GM12878 (cell line): ENCODE results near the gene VAC14. TPM values are rescaled to one million over a fixed set of nuclear protein-coding genes. Genes with fewer than 3 reads are reported as not detected.

ENCODE experiments used
- ATAC-seq: fragments of 200-7000 bp; cut with Tn5 transposase; 3 replicates; pipeline ENCODE4 v1.9.1; 2020; ENCODE audit warnings: mild to moderate bottlenecking, moderate library complexity
- BruUV-seq: library from RNA; stranded (reverse); fragments of 400-500 nt; replicated peaks from 2 replicates; lab custom pipeline; 2021; lab: Mats Ljungman, UMichigan
- CTCF ChIA-PET: fragments of 300-600 bp; sonication (Branson Sonifier 250); formaldehyde crosslinking; extraction: SDS; loops from one replicate; lab custom pipeline; 2021; ENCODE audit warnings: inconsistent platforms; lab: Yijun Ruan, JAX
- POLR2A ChIA-PET: fragments of 350-600 bp; formaldehyde crosslinking; extraction: SDS; loops from one replicate; lab custom pipeline; 2021; ENCODE audit warnings: inconsistent platforms; lab: Charles Lee
- RAD21 ChIA-PET: fragments of 300-600 bp; sonication (Branson Sonifier 250); formaldehyde crosslinking; loops from one replicate; lab custom pipeline; 2023; ENCODE audit warnings: antibody characterized with exemption; ENCODE audit not compliant: unreplicated experiment; lab: Charles Lee
- SMC1A ChIA-PET: fragments of 300-600 bp; sonication (Branson Sonifier 250); formaldehyde crosslinking; loops from one replicate; lab custom pipeline; 2023; ENCODE audit not compliant: unreplicated experiment, uncharacterized antibody; lab: Charles Lee
- DNase-seq: peaks from one replicate; pipeline ENCODE4 v3.0.0-alpha.2; 2011; ENCODE audit warnings: low read depth, low spot score
- FAIRE-seq: peaks from 3 replicates; lab custom pipeline; 2011; peaks lifted over from hg19 to GRCh38; lab: Jason Lieb, UNC
- H2AFZ ChIP-seq: 2 replicates; pipeline ENCODE4 v1.6.0; 2011; ENCODE audit warnings: low read depth, low read length, control low read depth; ENCODE audit not compliant: control insufficient read depth
- H3K27ac ChIP-seq: 2 replicates; pipeline ENCODE4 v1.5.1; 2011; ENCODE audit warnings: control low read depth; ENCODE audit not compliant: control insufficient read depth, insufficient read depth
- H3K27me3 ChIP-seq, 2 experiments: replicated peaks in 1 of 2; 2 replicates each; pipeline versions ENCODE4 v1.6.0 to v1.6.1; 2011; ENCODE audit warnings: low read length in 1 of 2; ENCODE audit not compliant: control insufficient read depth in 2 of 2, insufficient read depth in 2 of 2
- H3K36me3 ChIP-seq, 2 experiments: 2 replicates each; pipeline ENCODE4 v1.5.1; 2011; ENCODE audit warnings: low read length in 1 of 2; ENCODE audit not compliant: control insufficient read depth in 2 of 2, insufficient read depth in 2 of 2
- H3K4me1 ChIP-seq: 2 replicates; pipeline ENCODE4 v1.6.1; 2011; ENCODE audit warnings: mild to moderate bottlenecking, low read length, moderate library complexity, mixed read lengths; ENCODE audit not compliant: control insufficient read depth, insufficient read depth
- H3K4me2 ChIP-seq: 2 replicates; pipeline ENCODE4 v1.6.0; 2011; ENCODE audit warnings: control low read depth; ENCODE audit not compliant: control insufficient read depth, insufficient read depth
- H3K4me3 ChIP-seq: fragments of 200-600 bp; sonication (generic); 2 replicates; pipeline ENCODE4 v1.5.1; 2016
- H3K79me2 ChIP-seq: 2 replicates; pipeline ENCODE4 v1.6.0; 2011; ENCODE audit warnings: low read length; ENCODE audit not compliant: control insufficient read depth, insufficient read depth
- H3K9ac ChIP-seq: 2 replicates; pipeline ENCODE4 v1.8.0; 2011; ENCODE audit warnings: low read length, control low read depth, mixed read lengths; ENCODE audit not compliant: control insufficient read depth, insufficient read depth
- H3K9me3 ChIP-seq: replicated peaks from 3 replicates; pipeline ENCODE4 v1.5.1; 2011; ENCODE audit warnings: mild to moderate bottlenecking, low read length; ENCODE audit not compliant: control insufficient read depth, insufficient read depth
- H4K20me1 ChIP-seq: 2 replicates; pipeline ENCODE4 v1.6.0; 2011; ENCODE audit not compliant: control insufficient read depth, insufficient read depth
- ELK1 ChIP-seq: IDR thresholded peaks from 2 replicates; pipeline ENCODE4 v1.6.1; 2012; ENCODE audit warnings: low read depth, low read length, improper control_type of control experiment
- HCFC1 ChIP-seq: fragments of 150-350 bp; IDR thresholded peaks from 2 replicates; pipeline ENCODE4 v1.6.1; 2014; ENCODE audit warnings: low read length
- NFXL1 ChIP-seq: fragments of 450-650 bp; IDR thresholded peaks from 2 replicates; pipeline ENCODE4 v1.6.1; 2017; ENCODE audit warnings: antibody characterized with exemption, mild to moderate bottlenecking, borderline replicate concordance
- PAX5 ChIP-seq: IDR thresholded peaks from 2 replicates; pipeline ENCODE4 v1.6.1; 2011; ENCODE audit warnings: low read depth, low read length, borderline replicate concordance
- PBX3 ChIP-seq: IDR thresholded peaks from 2 replicates; pipeline ENCODE4 v1.6.1; 2011; ENCODE audit warnings: mild to moderate bottlenecking, low read depth, low read length, moderate library complexity; ENCODE audit not compliant: insufficient replicate concordance
- SIN3A ChIP-seq: IDR thresholded peaks from 2 replicates; pipeline ENCODE4 v1.6.1; 2012; ENCODE audit warnings: low read depth, low read length, improper control_type of control experiment
- ZNF207 ChIP-seq: fragments of 450-650 bp; IDR thresholded peaks from 2 replicates; pipeline ENCODE4 v1.6.1; 2014; ENCODE audit warnings: antibody characterized with exemption, mild to moderate bottlenecking, borderline replicate concordance
- WGBS: methylation state at CpG from one replicate; pipeline ENCODE4 v1.1.6; 2016; ENCODE audit warnings: low lambda C conversion rate; ENCODE audit not compliant: insufficient replicate concordance, insufficient coverage; ENCODE audit errors: missing lambda C conversion rate; 5-methylcytosine and 5-hydroxymethylcytosine counted together
- in situ Hi-C: fragments of 300-500 bp; cut with MboI; formaldehyde crosslinking; loops from 9 replicates; pipeline ENCODE4 v1.14.3; 2018; ENCODE audit warnings: mixed read lengths
- intact Hi-C: fragments of 100-400 bp; cut with micrococcal nuclease; formaldehyde crosslinking; loops from one replicate; pipeline ENCODE4 v1.14.2; 2022; ENCODE audit not compliant: unreplicated experiment
- polyA plus RNA-seq, 11 experiments: library from polyadenylated mRNA; depleted of rRNA in 4 of 11; unstranded in 6 of 11; stranded (reverse) in 5 of 11; fragments of >200 nt; fragmentation: Nextera tagmentation in 4 of 11; fragmentation: Illumina TruSeq in 1 of 11; extraction: Ambion mirVana in 4 of 11; extraction: Trizol in 1 of 11; gene quantifications; 1 replicate in 1 of 11; 2 replicates in 10 of 11; pipeline versions ENCODE4 v1.2.1 to v1.2.3, GENCODE V29; 2011 to 2016; ENCODE audit warnings: inconsistent platforms in 2 of 11, missing spikeins in 2 of 11, low read depth in 1 of 11
- total RNA-seq, 4 experiments: library from RNA; depleted of rRNA in 3 of 4; stranded (reverse); fragments of >200 nt in 3 of 4; fragmentation: Illumina TruSeq in 1 of 4; extraction: Trizol in 1 of 4; gene quantifications; 2 replicates each; pipeline versions ENCODE4 v1.2.1 to v1.2.3, GENCODE V29; 2013 to 2021
- TF ChIP-seq, protein P1 (sequence below): fragments of 450-650 bp; IDR thresholded peaks from 2 replicates; pipeline ENCODE4 v1.6.1; 2017; ENCODE audit warnings: mild to moderate bottlenecking, moderate library complexity

The VAC14 gene
- total and polyA plus RNA-seq, 10 of the 15 experiments (the other 5 are each of a cell fraction or from before 2014, with no cell fraction given): 1.3 to 45.5 (median 25.5) TPM

DNA sequence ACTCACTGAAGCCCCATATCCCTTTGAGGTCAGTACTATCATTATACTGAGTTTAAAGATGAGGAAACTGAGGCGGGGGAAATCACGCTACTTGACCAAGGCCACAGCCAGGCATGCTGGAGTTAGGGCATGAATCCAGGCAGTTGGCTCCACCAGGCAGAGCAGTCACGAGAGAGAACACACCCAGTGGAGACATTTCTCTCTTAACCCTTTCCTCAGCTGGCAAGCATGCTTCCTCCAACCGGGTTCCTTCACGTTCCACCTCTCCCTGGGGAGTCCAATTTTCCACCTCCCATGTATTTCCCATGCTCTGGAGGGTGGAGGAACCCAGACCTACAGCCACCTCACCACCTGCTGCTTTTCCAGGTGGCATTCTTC is 32.8 kb downstream of the VAC14 start:
- ATAC-seq (no peak), FAIRE-seq (no peak), DNase-seq (no peak)
- H2AFZ ChIP-seq: no peak overlapping the region
- peaks cover 9 to 12% of the 10 kb centered on the region in 2 experiments; a peak in 3 of 4 replicates for H3K36me3 ChIP-seq
- H4K20me1 ChIP-seq: no peaks in the 10 kb centered on the region
- no peaks in the 10 kb centered on the region for H3K9me3 ChIP-seq
- H3K4me1 ChIP-seq: no peaks in the 10 kb centered on the region
- no peak overlapping the region for H3K27ac ChIP-seq
- TF ChIP-seq ZNF207: no peak
- no peak for TF ChIP-seq SIN3A
- TF ChIP-seq PAX5: no peak
- TF ChIP-seq HCFC1: no peak
- TF ChIP-seq PBX3: no peak
- TF ChIP-seq NFXL1: no peak
- TF ChIP-seq ELK1: no peak
- TF ChIP-seq, protein P1, sequence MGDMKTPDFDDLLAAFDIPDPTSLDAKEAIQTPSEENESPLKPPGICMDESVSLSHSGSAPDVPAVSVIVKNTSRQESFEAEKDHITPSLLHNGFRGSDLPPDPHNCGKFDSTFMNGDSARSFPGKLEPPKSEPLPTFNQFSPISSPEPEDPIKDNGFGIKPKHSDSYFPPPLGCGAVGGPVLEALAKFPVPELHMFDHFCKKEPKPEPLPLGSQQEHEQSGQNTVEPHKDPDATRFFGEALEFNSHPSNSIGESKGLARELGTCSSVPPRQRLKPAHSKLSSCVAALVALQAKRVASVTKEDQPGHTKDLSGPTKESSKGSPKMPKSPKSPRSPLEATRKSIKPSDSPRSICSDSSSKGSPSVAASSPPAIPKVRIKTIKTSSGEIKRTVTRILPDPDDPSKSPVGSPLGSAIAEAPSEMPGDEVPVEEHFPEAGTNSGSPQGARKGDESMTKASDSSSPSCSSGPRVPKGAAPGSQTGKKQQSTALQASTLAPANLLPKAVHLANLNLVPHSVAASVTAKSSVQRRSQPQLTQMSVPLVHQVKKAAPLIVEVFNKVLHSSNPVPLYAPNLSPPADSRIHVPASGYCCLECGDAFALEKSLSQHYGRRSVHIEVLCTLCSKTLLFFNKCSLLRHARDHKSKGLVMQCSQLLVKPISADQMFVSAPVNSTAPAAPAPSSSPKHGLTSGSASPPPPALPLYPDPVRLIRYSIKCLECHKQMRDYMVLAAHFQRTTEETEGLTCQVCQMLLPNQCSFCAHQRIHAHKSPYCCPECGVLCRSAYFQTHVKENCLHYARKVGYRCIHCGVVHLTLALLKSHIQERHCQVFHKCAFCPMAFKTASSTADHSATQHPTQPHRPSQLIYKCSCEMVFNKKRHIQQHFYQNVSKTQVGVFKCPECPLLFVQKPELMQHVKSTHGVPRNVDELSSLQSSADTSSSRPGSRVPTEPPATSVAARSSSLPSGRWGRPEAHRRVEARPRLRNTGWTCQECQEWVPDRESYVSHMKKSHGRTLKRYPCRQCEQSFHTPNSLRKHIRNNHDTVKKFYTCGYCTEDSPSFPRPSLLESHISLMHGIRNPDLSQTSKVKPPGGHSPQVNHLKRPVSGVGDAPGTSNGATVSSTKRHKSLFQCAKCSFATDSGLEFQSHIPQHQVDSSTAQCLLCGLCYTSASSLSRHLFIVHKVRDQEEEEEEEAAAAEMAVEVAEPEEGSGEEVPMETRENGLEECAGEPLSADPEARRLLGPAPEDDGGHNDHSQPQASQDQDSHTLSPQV: no peak
- ChIA-PET SMC1A (interaction anchor here (0.9 kb wide), 1 partner anchor 8 kb away, joined by 3 read pairs; no protein-coding TSS in a partner anchor), RAD21 (no interaction called here), POLR2A (interaction anchor here (0.6 kb wide), 1 partner anchor 689 kb away, joined by 3 read pairs; no protein-coding TSS in a partner anchor), CTCF (interaction anchor here (1.3 to 1.5 kb wide), 2 partner anchors 113 to 116 kb away, joined by 3 to 4 read pairs; no protein-coding TSS in a partner anchor)
- H3K27me3 ChIP-seq: no peaks in the 10 kb centered on the region
- H3K79me2 ChIP-seq: no peaks in the 10 kb centered on the region
- BruUV-seq: no TSS peak
- in situ Hi-C loops (no loop called here), intact Hi-C loops (no loop called here)
- 75% methylated on average over 5 of the region's 5 CpGs for WGBS
- H3K4me2 ChIP-seq: no peak overlapping the region
- H3K9ac ChIP-seq: no peak overlapping the region
- no peak overlapping the region for H3K4me3 ChIP-seq
